HEK293 (cell line): Measurements from ENCODE around the gene IMMP2L.

Source experiments
- CTCF ChIA-PET: fragments of 350-600 bp; formaldehyde crosslinking; extraction: SDS; loops from one replicate; lab custom pipeline; 2021; ENCODE audit warnings: antibody characterized with exemption; lab: Yijun Ruan, JAX
- POLR2A ChIA-PET: fragments of 300-600 bp; formaldehyde crosslinking; extraction: SDS; loops from one replicate; lab custom pipeline; 2020; ENCODE audit warnings: antibody characterized with exemption, inconsistent platforms; lab: Yijun Ruan, JAX
- H3K27ac ChIP-seq: fragments of 200-500 bp; sonication (Bioruptor generic); 2 replicates; pipeline ENCODE4 v1.5.1; 2014; ENCODE audit warnings: low read depth, low read length, control low read depth, inconsistent platforms; ENCODE audit errors: extremely low read depth
- H3K36me3 ChIP-seq, 2 experiments: fragments of 200-500 bp in 1 of 2; sonication (Bioruptor generic) in 1 of 2; 1 replicate in 1 of 2; 2 replicates in 1 of 2; pipeline ENCODE4 v1.5.1; 2014 to 2017; ENCODE audit warnings: inconsistent platforms in 2 of 2, low read length in 2 of 2; ENCODE audit not compliant: control insufficient read depth in 2 of 2, insufficient read depth in 1 of 2
- H3K4me1 ChIP-seq: fragments of 200-500 bp; sonication (Bioruptor generic); 2 replicates; pipeline ENCODE4 v1.5.1; 2014; ENCODE audit warnings: mild to moderate bottlenecking, low read length, inconsistent platforms; ENCODE audit not compliant: control insufficient read depth, insufficient read depth
- H3K4me3 ChIP-seq: 2 replicates; pipeline ENCODE4 v1.5.1; 2011; ENCODE audit warnings: low read depth, mild to moderate bottlenecking, control low read depth, low read length, moderate library complexity
- H3K9me3 ChIP-seq: fragments of 200-500 bp; sonication (Bioruptor generic); 2 replicates; pipeline ENCODE4 v1.5.1; 2014; ENCODE audit warnings: low read depth, low read length, inconsistent platforms; ENCODE audit not compliant: control insufficient read depth, insufficient read depth
- BCL11B ChIP-seq: fragments of 450-650 bp; formaldehyde crosslinking; IDR thresholded peaks from 2 replicates; pipeline ENCODE4 v1.5.1; 2016; ENCODE audit warnings: low read depth, missing biosample characterization, missing genetic modification characterization
- GLI2 ChIP-seq: fragments of 450-650 bp; formaldehyde crosslinking; IDR thresholded peaks from 2 replicates; pipeline ENCODE4; 2017; ENCODE audit warnings: missing biosample characterization, missing genetic modification characterization, low read depth, borderline replicate concordance
- KLF10 ChIP-seq: fragments of 450-650 bp; IDR thresholded peaks from 2 replicates; pipeline ENCODE4 v1.5.1; 2018; ENCODE audit warnings: missing biosample characterization, mild to moderate bottlenecking, missing genetic modification characterization
- MEIS1 ChIP-seq: sonication (generic); formaldehyde crosslinking; IDR thresholded peaks from 2 replicates; pipeline ENCODE4 v1.8.1; 2022; ENCODE audit warnings: missing genetic modification reagents, mild to moderate bottlenecking, borderline replicate concordance
- PRDM4 ChIP-seq: fragments of 450-650 bp; formaldehyde crosslinking; IDR thresholded peaks from 2 replicates; pipeline ENCODE4 v1.5.1; 2017; ENCODE audit warnings: missing biosample characterization, missing genetic modification characterization
- REPIN1 ChIP-seq: fragments of 450-650 bp; formaldehyde crosslinking; IDR thresholded peaks from 2 replicates; pipeline ENCODE4 v1.5.1; 2017; ENCODE audit warnings: missing biosample characterization, missing genetic modification characterization, low read depth
- ZBTB10 ChIP-seq: fragments of 450-650 bp; formaldehyde crosslinking; IDR thresholded peaks from 2 replicates; pipeline ENCODE4 v1.5.1; 2016; ENCODE audit warnings: missing biosample characterization, missing genetic modification characterization
- ZBTB26 ChIP-seq: fragments of 450-650 bp; formaldehyde crosslinking; optimal IDR thresholded peaks from 2 replicates; pipeline ENCODE3; 2016; ENCODE audit warnings: missing biosample characterization, mild to moderate bottlenecking, missing genetic modification characterization
- ZNF112 ChIP-seq: fragments of 450-650 bp; formaldehyde crosslinking; IDR thresholded peaks from 2 replicates; pipeline ENCODE4 v1.5.0; 2017; ENCODE audit warnings: missing biosample characterization, missing genetic modification characterization
- ZNF140 ChIP-seq: fragments of 450-650 bp; formaldehyde crosslinking; IDR thresholded peaks from 2 replicates; pipeline ENCODE4 v1.5.1; 2016; ENCODE audit warnings: missing biosample characterization, missing genetic modification characterization
- ZNF211 ChIP-seq: fragments of 450-650 bp; formaldehyde crosslinking; IDR thresholded peaks from 2 replicates; pipeline ENCODE4 v1.5.1; 2016; ENCODE audit warnings: low read depth, missing biosample characterization, missing genetic modification characterization
- ZNF223 ChIP-seq: fragments of 450-650 bp; formaldehyde crosslinking; IDR thresholded peaks from 2 replicates; pipeline ENCODE4 v1.5.1; 2016; ENCODE audit warnings: missing biosample characterization, missing genetic modification characterization
- ZNF23 ChIP-seq: fragments of 450-650 bp; formaldehyde crosslinking; IDR thresholded peaks from 2 replicates; pipeline ENCODE4 v1.5.1; 2016; ENCODE audit warnings: missing biosample characterization, missing genetic modification characterization, borderline replicate concordance
- ZNF266 ChIP-seq: fragments of 450-650 bp; formaldehyde crosslinking; IDR thresholded peaks from 2 replicates; pipeline ENCODE4 v1.5.1; 2016; ENCODE audit warnings: missing biosample characterization, missing genetic modification characterization, low read depth
- ZNF274 ChIP-seq, 2 experiments: fragments of 200-500 bp in 1 of 2; fragments of 450-650 bp in 1 of 2; sonication (Bioruptor generic) in 1 of 2; formaldehyde crosslinking in 1 of 2; IDR thresholded peaks; 2 replicates each; pipeline versions ENCODE4 v1.5.1 to v1.6.1; 2014 to 2016; ENCODE audit warnings: borderline replicate concordance in 1 of 2, inconsistent platforms in 1 of 2, low read length in 1 of 2, missing biosample characterization in 1 of 2, missing genetic modification characterization in 1 of 2
- ZNF391 ChIP-seq: fragments of 450-650 bp; formaldehyde crosslinking; IDR thresholded peaks from 2 replicates; pipeline ENCODE4 v1.5.1; 2016; ENCODE audit warnings: low read depth, missing biosample characterization, missing genetic modification characterization, borderline replicate concordance
- ZNF548 ChIP-seq: fragments of 450-650 bp; formaldehyde crosslinking; IDR thresholded peaks from 2 replicates; pipeline ENCODE4 v1.5.1; 2016; ENCODE audit warnings: missing biosample characterization, missing genetic modification characterization
- ZNF560 ChIP-seq: fragments of 450-650 bp; formaldehyde crosslinking; IDR thresholded peaks from 2 replicates; pipeline ENCODE4 v1.5.1; 2017; ENCODE audit warnings: missing biosample characterization, missing genetic modification characterization, borderline replicate concordance
- ZNF571 ChIP-seq: fragments of 450-650 bp; formaldehyde crosslinking; IDR thresholded peaks from 2 replicates; pipeline ENCODE4 v1.5.0; 2017; ENCODE audit warnings: missing biosample characterization, missing genetic modification characterization
- ZNF585B ChIP-seq: fragments of 450-650 bp; formaldehyde crosslinking; IDR thresholded peaks from 2 replicates; pipeline ENCODE4 v1.5.1; 2016; ENCODE audit warnings: missing biosample characterization, missing genetic modification characterization
- ZNF692 ChIP-seq: fragments of 450-650 bp; formaldehyde crosslinking; IDR thresholded peaks from 2 replicates; pipeline ENCODE4 v1.5.1; 2016; ENCODE audit warnings: missing biosample characterization, missing genetic modification characterization
- ZNF837 ChIP-seq: fragments of 450-650 bp; formaldehyde crosslinking; IDR thresholded peaks from 2 replicates; pipeline ENCODE4 v1.5.1; 2016; ENCODE audit warnings: missing biosample characterization, missing genetic modification characterization
- ZSCAN16 ChIP-seq: fragments of 450-650 bp; formaldehyde crosslinking; IDR thresholded peaks from 2 replicates; pipeline ENCODE4 v1.5.1; 2016; ENCODE audit warnings: missing biosample characterization, missing genetic modification characterization

Gene IMMP2L

GRCh38 chr7:110973196-110973990 is 588.9 kb downstream of the IMMP2L start:
- ChIA-PET POLR2A (no interaction called here), CTCF (interaction anchor here (0.8 kb wide), 1 partner anchor 127 kb away, joined by 3 read pairs; no protein-coding TSS in a partner anchor)
- Histone ChIP-seq H3K4me1 (no peaks in the 10 kb centered on the region), H3K27ac (no peak overlapping the region), H3K36me3 (no peaks in the 10 kb centered on the region), H3K9me3 (no peaks in the 10 kb centered on the region), H3K4me3 (no peak overlapping the region)
- no peak for TF ChIP-seq ZNF211 (tag by site-specific recombination)
- TF ChIP-seq KLF10: no peak
- no peak for TF ChIP-seq ZNF585B (tag by site-specific recombination)

- no peaks in the 10 kb centered on the region for H3K36me3 ChIP-seq
- no peak for TF ChIP-seq ZNF837 (tag by site-specific recombination)
- no peak for TF ChIP-seq REPIN1 (tag by site-specific recombination)
- TF ChIP-seq ZNF274 (IDR thresholded peaks at IDR 0.05; ENCODE audit: low read length): no peak
- TF ChIP-seq ZNF274 (tag by site-specific recombination; IDR thresholded peaks at IDR 0.05; ENCODE audit: borderline replicate concordance): no peak
- no peak for TF ChIP-seq ZNF140 (tag by site-specific recombination)
- TF ChIP-seq ZNF692 (tag by site-specific recombination): no peak
- TF ChIP-seq ZBTB10: no peak
- no peak for TF ChIP-seq ZNF266 (tag by site-specific recombination)
- TF ChIP-seq ZNF391 (tag by site-specific recombination): no peak
- TF ChIP-seq ZNF112 (tag by site-specific recombination): no peak
- no peak for TF ChIP-seq GLI2
- TF ChIP-seq BCL11B (tag by site-specific recombination): no peak
- no peak for TF ChIP-seq MEIS1 (CRISPR knock-in tag)
- no peak for TF ChIP-seq ZNF548 (tag by site-specific recombination)
- no peak for TF ChIP-seq ZNF223
- TF ChIP-seq ZBTB26 (tag by site-specific recombination): no peak
- TF ChIP-seq ZNF571 (tag by site-specific recombination): no peak
- no peak for TF ChIP-seq ZSCAN16 (tag by site-specific recombination)
- no peak for TF ChIP-seq ZNF23 (tag by site-specific recombination)
- no peak for TF ChIP-seq PRDM4 (tag by site-specific recombination)
- no peak for TF ChIP-seq ZNF560 (tag by site-specific recombination)
- no peaks in the 10 kb centered on the region for H3K9me3 ChIP-seq
- no peak overlapping the region for H3K4me3 ChIP-seq
- no peaks in the 10 kb centered on the region for H3K4me1 ChIP-seq
- H3K27ac ChIP-seq: no peak overlapping the region
- CTCF ChIA-PET: no interaction called here
- POLR2A ChIA-PET: no interaction called here
Observed at GRCh38 chr7:110964775-110965174, 597.5 kb downstream of the IMMP2L start.
